H9 (cell line): ENCODE measurements around the gene WDR4. TPM values are rescaled to one million over a fixed set of nuclear protein-coding genes. Genes with fewer than 3 reads are reported as not detected.

Source experiments
- DNase-seq: peaks from one replicate; pipeline ENCODE4 v3.0.0-alpha.2; 2017
- H2AFZ ChIP-seq: one replicate; pipeline ENCODE4 v1.6.1; 2013; ENCODE audit warnings: mild to moderate bottlenecking, low read length, control low read depth, moderate library complexity
- H2AK5ac ChIP-seq: 2 replicates; pipeline ENCODE4 v1.6.1; 2013; ENCODE audit warnings: low read length, control low read depth, mixed read lengths; ENCODE audit not compliant: insufficient read length
- H2BK120ac ChIP-seq: one replicate; pipeline ENCODE4 v1.6.1; 2013; ENCODE audit warnings: low read depth, mild to moderate bottlenecking, low read length, control low read depth, inconsistent platforms; ENCODE audit not compliant: poor library complexity, severe bottlenecking
- H2BK12ac ChIP-seq: 2 replicates; pipeline ENCODE4 v1.6.1; 2013; ENCODE audit warnings: low read length, control low read depth, mixed read lengths, low read depth; ENCODE audit not compliant: insufficient read length
- H2BK15ac ChIP-seq: 2 replicates; pipeline ENCODE4 v1.6.1; 2013; ENCODE audit warnings: low read depth, low read length, control low read depth
- H2BK20ac ChIP-seq: one replicate; pipeline ENCODE4 v1.6.1; 2013; ENCODE audit warnings: low read depth, mild to moderate bottlenecking, low read length, control low read depth, inconsistent platforms; ENCODE audit not compliant: poor library complexity, severe bottlenecking
- H2BK5ac ChIP-seq: 2 replicates; pipeline ENCODE4 v1.6.1; 2013; ENCODE audit warnings: low read length, control low read depth, mixed read lengths; ENCODE audit not compliant: insufficient read length
- H3K14ac ChIP-seq: 2 replicates; pipeline ENCODE4 v1.6.1; 2013; ENCODE audit warnings: low read length, control low read depth; ENCODE audit not compliant: insufficient read depth
- H3K18ac ChIP-seq: 2 replicates; pipeline ENCODE4 v1.6.1; 2013; ENCODE audit warnings: low read depth, mild to moderate bottlenecking, mixed read lengths, low read length, control low read depth; ENCODE audit not compliant: insufficient read length
- H3K23ac ChIP-seq: 2 replicates; pipeline ENCODE4 v1.6.1; 2013; ENCODE audit warnings: low read length, control low read depth, mixed read lengths, low read depth; ENCODE audit not compliant: insufficient read length
- H3K23me2 ChIP-seq: 2 replicates; pipeline ENCODE4 v1.6.1; 2013; ENCODE audit warnings: low read depth, mild to moderate bottlenecking, mixed read lengths, low read length, control low read depth; ENCODE audit not compliant: insufficient read length, poor library complexity, severe bottlenecking
- H3K27ac ChIP-seq: 2 replicates; pipeline ENCODE4 v1.5.1; 2013; ENCODE audit warnings: low read length, control low read depth, mixed read lengths, low read depth; ENCODE audit not compliant: insufficient read length
- H3K27me3 ChIP-seq: 2 replicates; pipeline ENCODE4 v1.6.1; 2013; ENCODE audit warnings: low read length, control low read depth, inconsistent platforms; ENCODE audit not compliant: insufficient read depth
- H3K4ac ChIP-seq: 2 replicates; pipeline ENCODE4 v1.6.1; 2013; ENCODE audit warnings: low read depth, mild to moderate bottlenecking, control low read depth, inconsistent platforms, low read length, moderate library complexity
- H3K4me1 ChIP-seq: 2 replicates; pipeline ENCODE4 v1.6.1; 2013; ENCODE audit warnings: low read length, control low read depth, inconsistent platforms; ENCODE audit not compliant: insufficient read depth
- H3K4me2 ChIP-seq: 2 replicates; pipeline ENCODE4 v1.6.1; 2013; ENCODE audit warnings: low read length, control low read depth, mixed read lengths; ENCODE audit not compliant: insufficient read length, insufficient read depth
- H3K56ac ChIP-seq: 2 replicates; pipeline ENCODE4 v1.6.1; 2013; ENCODE audit warnings: low read depth, mild to moderate bottlenecking, mixed read lengths, low read length, control low read depth; ENCODE audit not compliant: insufficient read length
- H3K79me1 ChIP-seq: 2 replicates; pipeline ENCODE4 v1.6.1; 2013; ENCODE audit warnings: low read depth, mild to moderate bottlenecking, moderate library complexity, low read length, control low read depth, inconsistent platforms; ENCODE audit not compliant: insufficient read depth, poor library complexity, severe bottlenecking
- H3K79me2 ChIP-seq: 2 replicates; pipeline ENCODE4 v1.6.1; 2013; ENCODE audit warnings: low read length, control low read depth, inconsistent platforms; ENCODE audit not compliant: insufficient read depth
- H3K9ac ChIP-seq: 2 replicates; pipeline ENCODE4 v1.6.1; 2013; ENCODE audit warnings: low read length, control low read depth, mixed read lengths; ENCODE audit not compliant: insufficient read length; ENCODE audit errors: extremely low read depth
- H3K9me3 ChIP-seq: one replicate; pipeline ENCODE4 v1.6.1; 2013; ENCODE audit warnings: low read depth, low read length, inconsistent platforms; ENCODE audit not compliant: control insufficient read depth
- H3T11ph ChIP-seq: one replicate; pipeline ENCODE4 v1.6.1; 2013; ENCODE audit warnings: mild to moderate bottlenecking, low read length, control low read depth, inconsistent platforms
- H4K20me1 ChIP-seq: one replicate; pipeline ENCODE4 v1.6.1; 2013; ENCODE audit not compliant: control insufficient read depth, insufficient read length, insufficient read depth
- H4K5ac ChIP-seq: 2 replicates; pipeline ENCODE4 v1.6.1; 2013; ENCODE audit warnings: low read depth, mild to moderate bottlenecking, mixed read lengths, low read length, control low read depth; ENCODE audit not compliant: insufficient read length
- H4K8ac ChIP-seq: replicated peaks from 2 replicates; pipeline ENCODE4 v1.6.1; 2013; ENCODE audit warnings: low read length, control low read depth, mixed read lengths, low read depth; ENCODE audit not compliant: insufficient read length
- H4K91ac ChIP-seq: 2 replicates; pipeline ENCODE4 v1.6.1; 2013; ENCODE audit warnings: low read depth, mild to moderate bottlenecking, moderate library complexity, mixed read lengths, low read length, control low read depth; ENCODE audit not compliant: insufficient read length
- H3K27ac Mint-ChIP-seq, 3 experiments: 2 replicates in 2 of 3; 3 replicates in 1 of 3; pipeline ENCODE4 v1.8.0; 2020 to 2021; ENCODE audit warnings: mixed read lengths in 3 of 3, mild to moderate bottlenecking in 1 of 3, moderate library complexity in 1 of 3
- H3K27me3 Mint-ChIP-seq: 2 replicates; pipeline ENCODE4 v1.8.0; 2021; ENCODE audit warnings: low read depth, mild to moderate bottlenecking, moderate library complexity, mixed read lengths
- H3K36me3 Mint-ChIP-seq, 3 experiments: 2 replicates in 2 of 3; 3 replicates in 1 of 3; pipeline ENCODE4 v1.8.0; 2020 to 2021; ENCODE audit warnings: low read depth in 3 of 3, mixed read lengths in 3 of 3; ENCODE audit not compliant: insufficient read depth in 1 of 3
- H3K4me1 Mint-ChIP-seq, 2 experiments: 2 replicates each; pipeline ENCODE4 v1.8.0; 2020; ENCODE audit warnings: mixed read lengths in 2 of 2
- H3K4me3 Mint-ChIP-seq, 2 experiments: 2 replicates in 1 of 2; 3 replicates in 1 of 2; pipeline ENCODE4 v1.8.0; 2020 to 2021; ENCODE audit warnings: mild to moderate bottlenecking in 2 of 2, mixed read lengths in 2 of 2, moderate library complexity in 1 of 2
- H3K9me3 Mint-ChIP-seq, 2 experiments: 2 replicates in 1 of 2; 3 replicates in 1 of 2; pipeline ENCODE4 v1.8.0; 2020; ENCODE audit warnings: mild to moderate bottlenecking in 2 of 2, mixed read lengths in 2 of 2, moderate library complexity in 1 of 2
- CTCF ChIP-seq: fragments of 200-600 bp; sonication (generic); conservative IDR thresholded peaks from 3 replicates; pipeline ENCODE4 v1.8.0; 2021; ENCODE audit warnings: antibody characterized with exemption, mild to moderate bottlenecking
- WGBS: extraction: QIAGEN DNeasy Blood & Tissue Kit; methylation state at CpG from one replicate; pipeline ENCODE4 v1.1.7; 2013; ENCODE audit warnings: missing lambda C conversion rate, low lambda C conversion rate, mixed read lengths; ENCODE audit not compliant: insufficient read length; ENCODE audit errors: extremely low coverage; 5-methylcytosine and 5-hydroxymethylcytosine counted together
- total RNA-seq: library from RNA; stranded (reverse); gene quantifications from 2 replicates; pipeline ENCODE4 v1.2.1, GENCODE V29; 2021

WDR4 gene
- total RNA-seq, 1 experiment from 2014 or later = 54.4 TPM

GRCh38 chr21:42799948-42800347 is 79.4 kb downstream of the WDR4 start:
- Histone ChIP-seq H3K27ac (no peak overlapping the region), H2BK12ac (no peak overlapping the region), H3K14ac (no peak overlapping the region), H2AK5ac (no peak overlapping the region), H2AFZ (no peak overlapping the region), H4K20me1 (no peaks in the 10 kb centered on the region), H2BK20ac (no peak overlapping the region), H3K23ac (no peak overlapping the region), H3K18ac (no peak overlapping the region), H3K4ac (no peak overlapping the region), H3K9me3 (no peaks in the 10 kb centered on the region), H2BK15ac (no peak overlapping the region), H2BK120ac (no peak overlapping the region), H3K27me3 (no peaks in the 10 kb centered on the region), H3K4me2 (no peak overlapping the region), H3K79me1 (no peaks in the 10 kb centered on the region), H4K5ac (no peak overlapping the region), H3T11ph (no peak overlapping the region), H3K79me2 (no peaks in the 10 kb centered on the region), H4K91ac (no peak overlapping the region), H4K8ac (no peak overlapping the region), H2BK5ac (no peak overlapping the region), H3K4me1 (no peaks in the 10 kb centered on the region; the same call in 1 of the 2 replicates), H3K56ac (no peak overlapping the region), H3K9ac (no peak overlapping the region), H3K23me2 (no peaks in the 10 kb centered on the region)
- peaks cover 2% of the 10 kb centered on the region; the same call in 1 of the 2 replicates for H3K27me3 Mint-ChIP-seq
- DNase-seq = peak; percentile 20
- WGBS = no CpG with 5 or more reads among the region's 5 CpGs
- no peaks in the 10 kb centered on the region; a peak in 1 of 5 replicates for H3K9me3 Mint-ChIP-seq
- H3K4me1 Mint-ChIP-seq = peaks cover 20 to 39% of the 10 kb centered on the region in 2 experiments
- H3K4me3 Mint-ChIP-seq = no peak overlapping the region
- no peak for TF ChIP-seq CTCF
- H3K36me3 Mint-ChIP-seq = no peaks in the 10 kb centered on the region
- H3K27ac Mint-ChIP-seq = no peak overlapping the region
